NCI-H82 (cell line): ENCODE results near the gene AGO1.
"Not testable (repeated sequence)": the region's sequence is repeated elsewhere in the genome, so short reads cannot be mapped to it uniquely, and the experiment has no call there.

Source experiments
- DNase-seq: peaks from one replicate; lab custom pipeline; 2025; lab: John Stamatoyannopoulos, UW

Gene AGO1

GRCh38 chr1:35972631-35973030 is 89.6 kb downstream of the AGO1 start:
- DNase-seq, result not testable (repeated sequence)

- no peak for DNase-seq
Observed at GRCh38 chr1:35980090-35980489, 97.1 kb downstream of the AGO1 start.
